GM12865 (cell line): Measurements from ENCODE around the gene RHOA.

ENCODE experiments used
- DNase-seq: peaks from one replicate; pipeline ENCODE4 v3.0.0; 2010; ENCODE audit warnings: low read depth
- H3K4me3 ChIP-seq: 2 replicates; pipeline ENCODE4 v1.5.1; 2011; ENCODE audit warnings: mild to moderate bottlenecking, low read depth, low read length, control low read depth
- CTCF ChIP-seq: IDR thresholded peaks from 2 replicates; pipeline ENCODE4 v1.5.1; 2011; ENCODE audit warnings: low read length, control low read depth, low read depth, inconsistent platforms; ENCODE audit not compliant: insufficient read depth; ENCODE audit errors: missing control alignments

Gene RHOA

GRCh38 chr3:49411968-49412631 lies at the start of gene RHOA, which contains the start of gene TCTA:
Gene RHOA (minus strand): TSS chr3:49411976. CDS start chr3:49375589, 36,387 bp downstream.
Gene TCTA (plus strand): TSS chr3:49412423. CDS start chr3:49412427, 4 bp downstream.
- no peak for TF ChIP-seq CTCF
- peak; percentile 100 for DNase-seq
- H3K4me3 ChIP-seq = peak within 1 kb of the TSS; percentile 90

DNA sequence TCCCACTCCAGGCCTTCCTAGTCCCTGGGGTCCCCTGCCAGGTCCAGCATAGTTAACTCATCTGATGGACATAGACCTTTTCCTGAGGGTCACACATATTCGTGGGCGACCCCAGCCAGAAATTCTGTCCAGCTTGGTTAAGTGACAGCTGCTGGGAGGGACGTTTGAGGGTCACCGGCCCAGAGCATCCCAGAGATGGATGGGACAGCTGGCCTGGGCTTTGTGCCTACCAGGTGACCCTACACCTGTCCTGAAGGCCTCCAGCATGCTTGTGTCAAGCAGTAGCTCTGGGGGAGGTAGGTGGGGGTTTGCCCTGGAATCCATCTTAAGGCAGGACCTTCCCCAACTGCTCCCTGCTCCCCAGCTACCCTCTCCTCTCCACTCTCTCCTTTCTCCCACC lies 49.2 kb upstream of the RHOA start:
- DNase-seq = no peak
- H3K4me3 ChIP-seq = no peak overlapping the region
- no peak for TF ChIP-seq CTCF

- no peak for TF ChIP-seq CTCF
- no peak for DNase-seq
- no peak overlapping the region for H3K4me3 ChIP-seq
Observed at GRCh38 chr3:49460188-49460890, 48.6 kb upstream of the RHOA start.

DNA sequence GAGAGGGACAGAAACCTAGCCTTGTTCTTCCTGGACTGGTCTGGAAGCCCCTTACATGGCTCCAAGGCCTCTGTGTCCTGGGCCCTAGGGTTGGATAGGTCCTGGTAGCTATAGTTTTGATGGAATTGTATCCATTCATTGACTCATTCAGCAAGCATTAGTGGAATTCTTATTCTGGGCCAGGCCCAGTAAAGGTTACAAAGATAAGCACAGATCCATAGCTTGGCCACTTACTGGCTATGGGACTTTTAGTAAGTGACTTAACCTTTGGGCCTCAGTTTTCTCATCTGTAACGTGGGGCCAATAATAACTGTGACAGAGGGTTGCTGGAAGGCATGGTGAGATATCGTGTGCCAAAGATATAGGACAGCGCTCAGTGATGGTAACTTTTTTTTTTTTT lies 44.7 kb upstream of the RHOA start:
- no peak for TF ChIP-seq CTCF
- no peak overlapping the region for H3K4me3 ChIP-seq
- no peak for DNase-seq

DNA sequence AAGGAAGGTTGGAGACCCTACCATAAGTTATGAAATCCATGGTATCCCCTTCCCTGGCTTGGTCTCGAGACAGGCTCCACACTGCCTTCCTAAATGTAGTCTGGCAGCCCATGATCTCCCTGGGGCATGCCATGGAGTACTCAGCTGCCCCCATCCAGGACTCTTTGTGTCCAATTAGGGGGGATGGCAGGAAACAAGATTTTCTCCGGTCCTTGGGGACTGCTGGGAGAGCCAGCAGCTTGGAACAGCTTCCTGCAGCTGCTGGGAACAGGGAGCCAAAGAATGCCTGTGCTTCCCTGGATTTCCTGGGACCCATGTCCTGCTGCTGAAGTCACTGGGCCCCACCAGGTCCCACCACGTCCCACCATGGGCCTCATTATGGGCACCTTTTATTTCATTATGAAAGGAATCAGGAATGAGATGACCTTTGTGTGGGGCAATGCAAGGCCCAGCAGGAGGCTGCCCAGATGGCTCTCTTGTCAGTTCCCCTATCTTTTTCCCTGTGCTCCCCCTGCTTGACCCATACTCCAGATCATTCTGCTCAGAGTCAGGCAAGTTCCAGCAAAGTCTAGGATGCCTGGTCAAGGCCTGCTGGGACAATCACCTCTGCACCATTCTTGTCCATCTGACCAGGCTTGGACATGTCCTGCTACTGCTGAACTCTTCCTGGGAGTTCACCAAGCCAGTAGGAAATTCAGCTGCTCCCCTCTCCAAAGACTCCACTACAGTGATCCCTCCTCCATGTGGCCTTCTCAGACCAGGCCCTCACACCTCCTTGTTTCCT lies 43.3 kb upstream of the RHOA start:
- no peak overlapping the region for H3K4me3 ChIP-seq
- no peak for TF ChIP-seq CTCF
- no peak for DNase-seq

DNA sequence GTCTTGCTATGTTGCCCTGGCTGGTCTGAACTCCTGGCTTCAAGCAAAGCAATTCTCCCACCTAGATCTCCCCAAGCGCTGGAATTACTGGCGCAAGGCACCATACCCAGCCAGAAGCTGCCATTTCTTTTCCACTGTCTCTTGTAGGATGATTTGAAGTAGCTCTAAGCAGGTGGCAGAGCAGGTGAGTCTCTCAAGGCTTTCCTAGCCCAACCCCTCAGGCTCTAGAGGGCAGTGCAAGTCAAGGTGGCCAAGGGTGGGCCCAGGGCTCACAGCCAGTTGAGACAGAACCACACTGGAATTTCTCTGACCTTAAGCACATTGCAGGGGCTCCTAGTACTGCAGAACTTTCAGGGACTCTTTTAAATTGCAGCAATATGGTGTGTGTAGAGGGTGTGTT lies 42.7 kb upstream of the RHOA start:
- H3K4me3 ChIP-seq = no peak overlapping the region
- peak; percentile 41 for DNase-seq
- TF ChIP-seq CTCF = peak; percentile 34
